H1 (cell line): ENCODE results near the gene TSR1. TPM values are rescaled to one million over a fixed set of nuclear protein-coding genes. Genes with fewer than 3 reads are reported as not detected.
A peak's percentile ranks its signal among the peaks of the same experiment; 100 is the strongest.

ENCODE experiments used
- CTCF ChIA-PET: fragments of 300-600 bp; sonication (Branson Sonifier 250); formaldehyde crosslinking; loops from one replicate; lab custom pipeline; 2021; ENCODE audit not compliant: partially characterized antibody; lab: Charles Lee
- POLR2A ChIA-PET: fragments of 300-600 bp; sonication (Branson Sonifier 250); formaldehyde crosslinking; loops from one replicate; lab custom pipeline; 2021; ENCODE audit warnings: inconsistent platforms; ENCODE audit not compliant: partially characterized antibody; lab: Charles Lee
- DNase-seq, 2 experiments: peaks; one replicate each; pipeline versions ENCODE4 v3.0.0 to v3.0.0-alpha.2; 2010 to 2022; ENCODE audit warnings: low spot score in 2 of 2, low read depth in 1 of 2, mixed read lengths in 1 of 2
- FAIRE-seq: peaks from 2 replicates; lab custom pipeline; 2011; peaks lifted over from hg19 to GRCh38; lab: Jason Lieb, UNC
- H2AFZ ChIP-seq: 2 replicates; pipeline ENCODE4 v1.8.1; 2012; ENCODE audit warnings: low read length, inconsistent platforms
- H2AK5ac ChIP-seq: 2 replicates; pipeline ENCODE4 v1.6.1; 2013; ENCODE audit warnings: low read depth, low read length
- H2BK120ac ChIP-seq: replicated peaks from 2 replicates; pipeline ENCODE3; 2013; ENCODE audit warnings: low read depth, low read length, inconsistent platforms
- H2BK12ac ChIP-seq: 2 replicates; pipeline ENCODE4 v1.6.1; 2013; ENCODE audit warnings: low read depth, low read length
- H2BK15ac ChIP-seq: 2 replicates; pipeline ENCODE4 v1.6.1; 2013; ENCODE audit warnings: low read length
- H2BK20ac ChIP-seq: 2 replicates; pipeline ENCODE4 v1.6.1; 2013; ENCODE audit warnings: low read length
- H2BK5ac ChIP-seq: 2 replicates; pipeline ENCODE4 v1.6.1; 2013; ENCODE audit warnings: low read depth, low read length
- H3K14ac ChIP-seq: 2 replicates; pipeline ENCODE4 v1.6.1; 2013; ENCODE audit warnings: inconsistent platforms; ENCODE audit not compliant: insufficient read length
- H3K18ac ChIP-seq: 2 replicates; pipeline ENCODE4 v1.6.1; 2013; ENCODE audit warnings: low read length; ENCODE audit errors: extremely low read depth
- H3K23ac ChIP-seq: 2 replicates; pipeline ENCODE4 v1.6.1; 2013; ENCODE audit warnings: inconsistent platforms; ENCODE audit not compliant: insufficient read length
- H3K23me2 ChIP-seq: 2 replicates; pipeline ENCODE4 v1.6.1; 2013; ENCODE audit warnings: low read depth, low read length
- H3K27ac ChIP-seq: 2 replicates; pipeline ENCODE4 v1.6.1; 2011; ENCODE audit warnings: low read depth, low read length, inconsistent platforms
- H3K27me3 ChIP-seq, 4 experiments: replicated peaks in 1 of 4; 1 replicate in 1 of 4; 2 replicates in 3 of 4; pipeline versions ENCODE4 v1.6.1 to v1.8.1; 2011 to 2013; ENCODE audit warnings: low read length in 3 of 4, mild to moderate bottlenecking in 3 of 4, inconsistent platforms in 2 of 4, mixed read lengths in 2 of 4, moderate library complexity in 1 of 4; ENCODE audit not compliant: control insufficient read depth in 3 of 4, insufficient read depth in 3 of 4; ENCODE audit errors: extremely low read depth in 1 of 4
- H3K36me3 ChIP-seq, 4 experiments: 2 replicates each; pipeline versions ENCODE4 v1.6.1 to v1.8.1; 2011 to 2013; ENCODE audit warnings: mild to moderate bottlenecking in 4 of 4, low read length in 3 of 4, moderate library complexity in 2 of 4, control low read depth in 1 of 4, inconsistent platforms in 1 of 4; ENCODE audit not compliant: insufficient read depth in 4 of 4, control insufficient read depth in 2 of 4
- H3K4ac ChIP-seq: replicated peaks from 2 replicates; pipeline ENCODE3; 2013; ENCODE audit warnings: low read length, low read depth, mixed read lengths, inconsistent platforms; ENCODE audit not compliant: insufficient read length
- H3K4me1 ChIP-seq, 4 experiments: replicated peaks in 1 of 4; 1 replicate in 1 of 4; 2 replicates in 3 of 4; pipeline versions ENCODE4 v1.6.1 to v1.8.1; 2011 to 2013; ENCODE audit warnings: low read length in 3 of 4, inconsistent platforms in 2 of 4, mixed read lengths in 1 of 4; ENCODE audit not compliant: insufficient read depth in 4 of 4, control insufficient read depth in 3 of 4
- H3K4me2 ChIP-seq, 2 experiments: 2 replicates each; pipeline versions ENCODE4 v1.6.1 to v1.8.1; 2011 to 2013; ENCODE audit warnings: low read depth in 2 of 2, low read length in 2 of 2, control low read depth in 1 of 2, inconsistent platforms in 1 of 2, mild to moderate bottlenecking in 1 of 2; ENCODE audit not compliant: insufficient read depth in 1 of 2
- H3K4me3 ChIP-seq, 4 experiments: fragments of 200-600, 300-600 bp in 1 of 4; sonication (generic), shearing (Covaris generic), sonication (Bioruptor Twin) in 1 of 4; 2 replicates each; pipeline versions ENCODE4 v1.5.1 to v1.8.1; 2011 to 2016; ENCODE audit warnings: low read length in 4 of 4, low read depth in 3 of 4, control low read depth in 2 of 4, inconsistent platforms in 2 of 4, mild to moderate bottlenecking in 2 of 4, mixed read lengths in 1 of 4, moderate library complexity in 1 of 4; ENCODE audit not compliant: insufficient read depth in 2 of 4; ENCODE audit errors: extremely low read depth in 1 of 4
- H3K56ac ChIP-seq: replicated peaks from 2 replicates; pipeline ENCODE3; 2013; ENCODE audit warnings: low read depth, mild to moderate bottlenecking, mixed read lengths, low read length, inconsistent platforms; ENCODE audit not compliant: insufficient read length
- H3K79me1 ChIP-seq: 2 replicates; pipeline ENCODE4 v1.6.1; 2013; ENCODE audit warnings: low read depth, low read length, control low read depth
- H3K79me2 ChIP-seq, 2 experiments: 2 replicates each; pipeline versions ENCODE4 v1.6.1 to v1.8.1; 2012 to 2013; ENCODE audit warnings: low read length in 2 of 2, mild to moderate bottlenecking in 2 of 2, inconsistent platforms in 1 of 2; ENCODE audit not compliant: insufficient read depth in 2 of 2, control insufficient read depth in 1 of 2
- H3K9ac ChIP-seq, 4 experiments: replicated peaks in 1 of 4; 1 replicate in 1 of 4; 2 replicates in 3 of 4; pipeline versions ENCODE4 v1.6.1 to v1.8.1; 2011 to 2013; ENCODE audit warnings: low read depth in 3 of 4, low read length in 3 of 4, control low read depth in 2 of 4, mild to moderate bottlenecking in 2 of 4, moderate library complexity in 2 of 4, inconsistent platforms in 1 of 4; ENCODE audit errors: extremely low read depth in 1 of 4
- H3K9me3 ChIP-seq, 2 experiments: 2 replicates each; pipeline versions ENCODE4 v1.6.1 to v1.8.1; 2012 to 2013; ENCODE audit warnings: mild to moderate bottlenecking in 2 of 2, moderate library complexity in 2 of 2, control low read depth in 1 of 2, inconsistent platforms in 1 of 2, low read depth in 1 of 2, low read length in 1 of 2, mixed read lengths in 1 of 2; ENCODE audit not compliant: insufficient read depth in 2 of 2
- H4K20me1 ChIP-seq, 2 experiments: replicated peaks in 1 of 2; 2 replicates each; pipeline versions ENCODE3 to v1.8.1; 2011 to 2013; ENCODE audit warnings: inconsistent platforms in 2 of 2, low read length in 2 of 2, mild to moderate bottlenecking in 1 of 2; ENCODE audit not compliant: insufficient read depth in 2 of 2, control insufficient read depth in 1 of 2
- H4K5ac ChIP-seq: 2 replicates; pipeline ENCODE4 v1.6.1; 2013; ENCODE audit warnings: low read length, low read depth, mixed read lengths, inconsistent platforms; ENCODE audit not compliant: insufficient read length
- H4K8ac ChIP-seq: 2 replicates; pipeline ENCODE4 v1.8.0; 2013; ENCODE audit warnings: mild to moderate bottlenecking, moderate library complexity, low read length, inconsistent platforms; ENCODE audit not compliant: insufficient read depth; ENCODE audit errors: extremely low read depth
- H4K91ac ChIP-seq: replicated peaks from 2 replicates; pipeline ENCODE3; 2013; ENCODE audit warnings: low read length, mixed read lengths, inconsistent platforms; ENCODE audit not compliant: insufficient read length
- CBX5 ChIP-seq: fragments of 300-800, 300-1000 bp; sonication (generic); IDR thresholded peaks from 2 replicates; pipeline ENCODE4 v1.7.1; 2016; ENCODE audit warnings: antibody characterized with exemption, low read length, low read depth
- CHD2 ChIP-seq: IDR thresholded peaks from 2 replicates; pipeline ENCODE4 v1.6.1; 2012; ENCODE audit warnings: low read length, improper control_type of control experiment
- EP300 ChIP-seq, 2 experiments: IDR thresholded peaks; 1 replicate in 1 of 2; 2 replicates in 1 of 2; pipeline ENCODE4 v1.6.1; 2011 to 2012; ENCODE audit warnings: low read depth in 2 of 2, low read length in 2 of 2, mild to moderate bottlenecking in 2 of 2, borderline replicate concordance in 1 of 2, inconsistent platforms in 1 of 2, moderate library complexity in 1 of 2
- GABPA ChIP-seq: IDR thresholded peaks from 2 replicates; pipeline ENCODE4 v1.6.1; 2011; ENCODE audit warnings: mild to moderate bottlenecking, low read length, moderate library complexity, borderline replicate concordance; ENCODE audit not compliant: insufficient read depth
- GTF2F1 ChIP-seq: IDR thresholded peaks from 2 replicates; pipeline ENCODE4 v1.6.1; 2012; ENCODE audit warnings: low read depth, low read length, improper control_type of control experiment, borderline replicate concordance
- WGBS, 2 experiments: shearing (Covaris generic) in 1 of 2; methylation state at CpG; one replicate each; pipeline versions ENCODE4 v1.1.6 to v1.1.7; 2013 to 2015; ENCODE audit warnings: low lambda C conversion rate in 2 of 2, mixed read lengths in 2 of 2, inconsistent platforms in 1 of 2, low coverage in 1 of 2, missing lambda C conversion rate in 1 of 2; ENCODE audit not compliant: insufficient replicate concordance in 2 of 2, insufficient coverage in 1 of 2, insufficient read length in 1 of 2; ENCODE audit errors: extremely low coverage in 1 of 2, missing lambda C conversion rate in 1 of 2; 5-methylcytosine and 5-hydroxymethylcytosine counted together
- polyA plus RNA-seq, 7 experiments: library from polyadenylated mRNA; depleted of rRNA in 3 of 7; stranded (reverse) in 5 of 7; unstranded in 2 of 7; fragments of >200 nt in 5 of 7; fragments of 200-250 nt in 2 of 7; gene quantifications; 1 replicate in 5 of 7; 2 replicates in 1 of 7; 4 replicates in 1 of 7; pipeline versions ENCODE4 v1.2.1 to v1.2.3, GENCODE V29; 2011 to 2013; ENCODE audit warnings: missing spikeins in 2 of 7, mixed read lengths in 2 of 7
- total RNA-seq: library from RNA; stranded (reverse); fragmentation: NEBNext Ultra II Directional; extraction: Animal tissue kit (Norgen Biotek cat#: 25700); gene quantifications from 2 replicates; pipeline ENCODE4 v1.2.1, GENCODE V29; 2021

The TSR1 gene
- total and polyA plus RNA-seq, 2 of the 8 experiments (the other 6 are each of a cell fraction or from before 2014, with no cell fraction given), result 14.5 to 69.7 TPM

DNA sequence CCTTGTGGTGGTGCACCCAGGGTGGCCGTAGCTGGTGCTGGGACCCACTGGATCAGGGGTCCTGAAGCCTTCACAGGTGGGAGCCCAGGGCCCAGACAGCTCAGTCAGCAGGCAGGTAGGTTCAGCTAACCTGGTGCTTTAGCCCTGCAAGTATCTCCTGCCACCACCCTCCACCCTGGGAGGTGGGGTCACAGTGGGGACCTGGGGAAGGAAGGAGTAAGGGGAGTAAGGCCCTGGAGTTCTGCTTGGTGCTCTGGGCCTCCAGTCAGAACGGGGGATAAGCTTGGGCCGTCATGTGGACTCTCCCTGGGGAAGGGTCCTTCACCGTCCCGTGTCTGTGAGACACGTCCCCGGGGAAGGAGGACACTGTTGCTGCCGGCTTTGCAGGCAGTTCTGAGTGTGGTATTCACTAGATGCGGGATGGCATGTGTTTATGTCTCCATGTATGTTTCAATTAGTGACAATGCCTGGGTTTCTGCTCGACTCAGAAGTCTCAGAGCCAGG lies 21.7 kb upstream of the TSR1 start:
- peaks cover 2 to 4% of the 10 kb centered on the region in 2 experiments for H4K20me1 ChIP-seq
- CTCF ChIA-PET, result interaction anchor here (0.7 to 2.1 kb wide), 5 partner anchors 9 to 58 kb away, joined by 3 to 7 read pairs (median 6); partner anchors contain the start of gene TSR1

More for the DNA sequence above, 21.7 kb upstream of the TSR1 start:
- H3K23me2 ChIP-seq, result no peaks in the 10 kb centered on the region
- no peak overlapping the region for H3K4me3 ChIP-seq
- H3K23ac ChIP-seq, result no peak overlapping the region
- H3K36me3 ChIP-seq, result peaks cover 0 to 4% (median 2%) of the 10 kb centered on the region in 4 experiments; a peak in 3 of 8 replicates
- H3K18ac ChIP-seq, result no peak overlapping the region
- H2BK15ac ChIP-seq, result no peak overlapping the region
- H3K9ac ChIP-seq, result no peak overlapping the region; a peak in 1 of 7 replicates
- FAIRE-seq, result no peak
- H2BK12ac ChIP-seq, result no peak overlapping the region
- H3K79me2 ChIP-seq, result no peaks in the 10 kb centered on the region; a peak in 1 of 4 replicates
- no peak for DNase-seq
- no peak overlapping the region for H2BK120ac ChIP-seq
- no peak for TF ChIP-seq GTF2F1
- TF ChIP-seq CBX5, result no peak
- TF ChIP-seq GABPA, result no peak
- no peak for TF ChIP-seq EP300 (IDR thresholded peaks at IDR 0.05; ENCODE audit: borderline replicate concordance in 1 of 2, low read depth in 2 of 2, low read length in 2 of 2)
- no peak for TF ChIP-seq CHD2
- TF ChIP-seq, all 59 proteins: peak for 0
- Histone ChIP-seq H3K27ac (no peak overlapping the region), H3K9me3 (no peaks in the 10 kb centered on the region), H3K4ac (peak overlapping the region; percentile 69), H2AFZ (no peak overlapping the region), H3K14ac (no peak overlapping the region), H4K91ac (no peak overlapping the region), H3K4me2 (no peak overlapping the region), H3K79me1 (no peaks in the 10 kb centered on the region), H4K5ac (no peak overlapping the region), H4K8ac (no peak overlapping the region), H2BK20ac (no peak overlapping the region), H3K56ac (no peak overlapping the region), H2BK5ac (no peak overlapping the region), H3K4me1 (no peaks in the 10 kb centered on the region), H2AK5ac (no peak overlapping the region), H3K27me3 (no peaks in the 10 kb centered on the region)
- POLR2A ChIA-PET, result interaction anchor here (1.0 to 1.8 kb wide), 5 partner anchors 10 to 35 kb away, joined by 3 to 8 read pairs (median 4); partner anchors contain the start of gene TSR1
- WGBS, 2 experiments, result 93% methylated on average over 10 of the region's 10 CpGs; no CpG with 5 or more reads in 1 of the 2 experiments
